ENCODE measurements around the gene SMIM28. TPM values are rescaled to one million over a fixed set of nuclear protein-coding genes. Genes with fewer than 3 reads are reported as not detected.
"Not testable (repeated sequence)": the region's sequence is repeated elsewhere in the genome, so short reads cannot be mapped to it uniquely, and the experiment has no call there.

SMIM28 gene
- total RNA-seq, 4 donors from 2014 or later, result not detected

DNA sequence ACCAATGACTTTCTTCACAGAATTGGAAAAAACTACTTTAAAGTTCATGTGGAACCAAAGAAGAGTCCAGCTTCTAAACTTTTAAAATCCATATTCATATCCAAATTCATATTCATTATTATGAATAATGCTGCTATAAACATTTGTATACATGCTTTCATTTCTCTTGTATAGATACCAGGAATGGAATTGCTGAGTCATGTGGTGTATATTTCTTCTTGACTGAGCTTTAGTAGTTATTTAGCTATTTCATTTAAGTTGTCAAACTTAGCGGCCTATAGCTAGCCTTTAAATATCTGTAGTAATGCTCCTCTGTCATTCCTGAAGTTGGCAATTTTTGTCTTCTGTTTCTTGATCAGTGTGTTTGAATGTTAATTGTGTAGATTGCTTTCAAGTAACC lies 19.8 kb upstream of the SMIM28 start:
- H3K4me3 ChIP-seq, result no peak overlapping the region
- no peaks in the 10 kb centered on the region for H3K36me3 ChIP-seq
- no peak for DNase-seq (ENCODE audit: low spot score in 2 of 2)
- WGBS, result 87% methylated on average over 1 of the region's 1 CpG
- no peak for TF ChIP-seq POLR2AphosphoS5 (IDR thresholded peaks at IDR 0.05)
- TF ChIP-seq, protein P1, sequence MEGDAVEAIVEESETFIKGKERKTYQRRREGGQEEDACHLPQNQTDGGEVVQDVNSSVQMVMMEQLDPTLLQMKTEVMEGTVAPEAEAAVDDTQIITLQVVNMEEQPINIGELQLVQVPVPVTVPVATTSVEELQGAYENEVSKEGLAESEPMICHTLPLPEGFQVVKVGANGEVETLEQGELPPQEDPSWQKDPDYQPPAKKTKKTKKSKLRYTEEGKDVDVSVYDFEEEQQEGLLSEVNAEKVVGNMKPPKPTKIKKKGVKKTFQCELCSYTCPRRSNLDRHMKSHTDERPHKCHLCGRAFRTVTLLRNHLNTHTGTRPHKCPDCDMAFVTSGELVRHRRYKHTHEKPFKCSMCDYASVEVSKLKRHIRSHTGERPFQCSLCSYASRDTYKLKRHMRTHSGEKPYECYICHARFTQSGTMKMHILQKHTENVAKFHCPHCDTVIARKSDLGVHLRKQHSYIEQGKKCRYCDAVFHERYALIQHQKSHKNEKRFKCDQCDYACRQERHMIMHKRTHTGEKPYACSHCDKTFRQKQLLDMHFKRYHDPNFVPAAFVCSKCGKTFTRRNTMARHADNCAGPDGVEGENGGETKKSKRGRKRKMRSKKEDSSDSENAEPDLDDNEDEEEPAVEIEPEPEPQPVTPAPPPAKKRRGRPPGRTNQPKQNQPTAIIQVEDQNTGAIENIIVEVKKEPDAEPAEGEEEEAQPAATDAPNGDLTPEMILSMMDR (IDR thresholded peaks at IDR 0.05), result no peak
- no peak for TF ChIP-seq POLR2A (IDR thresholded peaks at IDR 0.05)
- TF ChIP-seq EP300 (IDR thresholded peaks at IDR 0.05), result no peak
- H3K27me3 ChIP-seq, result peaks cover 4% of the 10 kb centered on the region
- H3K9me3 ChIP-seq, result no peaks in the 10 kb centered on the region
- H3K4me1 ChIP-seq, result no peaks in the 10 kb centered on the region
- H3K27ac ChIP-seq, result no peak overlapping the region

- not testable (repeated sequence) for H3K4me3 ChIP-seq; H3K27ac ChIP-seq; H3K9me3 ChIP-seq; H3K4me1 ChIP-seq; H3K36me3 ChIP-seq; H3K27me3 ChIP-seq; DNase-seq (ENCODE audit: low spot score in 2 of 2)
- WGBS, result 96% methylated on average over 8 of the region's 8 CpGs
Measured at GRCh38 chr6:138368684-138369083, 9.0 kb upstream of the SMIM28 start.

DNA sequence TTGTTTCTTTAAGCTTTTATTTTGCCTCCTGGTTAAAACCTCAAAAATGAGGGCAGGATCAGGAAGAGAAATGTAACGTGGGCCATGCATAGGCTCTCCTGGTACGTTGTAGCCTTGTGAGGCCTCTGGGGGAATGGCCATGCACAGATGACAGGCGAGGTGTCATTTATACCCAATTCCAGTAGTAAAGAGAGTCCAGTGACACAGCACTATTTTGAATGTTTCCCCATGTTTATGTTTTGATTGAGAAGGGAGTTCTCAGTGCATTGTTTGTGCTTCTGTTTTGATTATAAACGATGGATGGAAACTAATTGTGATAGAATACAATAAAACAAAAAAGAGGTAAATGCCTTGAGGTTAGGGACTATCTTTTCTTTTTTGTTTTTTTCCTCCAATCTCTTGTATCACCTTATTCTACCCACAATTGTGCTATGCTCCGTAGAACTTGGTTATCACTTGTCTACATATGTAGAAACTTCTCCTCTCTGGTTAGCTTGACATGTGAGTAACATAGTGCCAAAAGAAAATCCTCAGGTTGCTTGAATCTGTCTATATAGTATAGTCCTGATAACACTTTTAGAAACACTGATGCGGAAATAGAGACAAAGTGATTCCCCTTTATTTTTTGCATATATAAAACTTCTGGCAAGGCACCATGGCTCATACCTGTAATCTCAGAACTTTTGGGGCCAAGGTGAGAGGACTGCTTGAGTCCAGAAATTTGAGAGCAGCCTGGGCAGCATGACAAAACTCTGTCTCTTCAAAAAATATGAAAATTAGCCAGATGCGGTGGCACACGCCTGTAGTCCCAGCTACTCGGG lies 6.9 kb upstream of the SMIM28 start:
- Histone ChIP-seq H3K9me3 (no peaks in the 10 kb centered on the region), H3K27me3 (no peaks in the 10 kb centered on the region), H3K27ac (no peak overlapping the region), H3K4me1 (no peaks in the 10 kb centered on the region), H3K4me3 (no peak overlapping the region), H3K36me3 (no peaks in the 10 kb centered on the region)
- DNase-seq (ENCODE audit: low spot score in 2 of 2), result no peak
- 79% methylated on average over 9 of the region's 9 CpGs for WGBS
- TF ChIP-seq POLR2A (IDR thresholded peaks at IDR 0.05) (no peak), POLR2AphosphoS5 (IDR thresholded peaks at IDR 0.05) (no peak), EP300 (IDR thresholded peaks at IDR 0.05) (no peak)
- TF ChIP-seq, protein P1 (IDR thresholded peaks at IDR 0.05), result no peak

DNA sequence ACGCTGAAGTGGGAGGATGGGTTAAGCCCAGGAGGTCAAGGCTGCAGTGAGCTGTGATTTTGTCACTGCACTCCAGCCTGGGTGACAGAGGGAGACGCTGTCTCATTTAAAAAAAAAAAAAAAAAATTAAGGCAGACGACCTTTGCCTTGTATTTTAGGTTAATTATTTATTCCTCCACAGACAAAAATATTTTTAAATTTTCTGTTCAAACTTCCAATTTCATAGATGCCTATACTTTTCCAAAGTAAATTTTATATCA lies 6.3 kb upstream of the SMIM28 start:
- 79% methylated on average over 3 of the region's 3 CpGs for WGBS
- DNase-seq (ENCODE audit: low spot score in 2 of 2), result no peak
- Histone ChIP-seq H3K4me1 (no peaks in the 10 kb centered on the region), H3K27me3 (no peaks in the 10 kb centered on the region), H3K4me3 (no peak overlapping the region), H3K27ac (no peak overlapping the region), H3K36me3 (no peaks in the 10 kb centered on the region), H3K9me3 (no peaks in the 10 kb centered on the region)
- TF ChIP-seq POLR2AphosphoS5 (IDR thresholded peaks at IDR 0.05) (no peak), POLR2A (IDR thresholded peaks at IDR 0.05) (no peak), EP300 (IDR thresholded peaks at IDR 0.05) (no peak)
- TF ChIP-seq, protein P1 (IDR thresholded peaks at IDR 0.05), result no peak

- Histone ChIP-seq H3K4me1 (no peaks in the 10 kb centered on the region), H3K4me3 (no peak overlapping the region), H3K27me3 (no peaks in the 10 kb centered on the region), H3K27ac (no peak overlapping the region), H3K36me3 (no peaks in the 10 kb centered on the region), H3K9me3 (no peaks in the 10 kb centered on the region)
- no peak for DNase-seq (ENCODE audit: low spot score in 2 of 2)
- TF ChIP-seq EP300 (IDR thresholded peaks at IDR 0.05) (no peak), POLR2A (IDR thresholded peaks at IDR 0.05) (no peak), POLR2AphosphoS5 (IDR thresholded peaks at IDR 0.05) (no peak)
- TF ChIP-seq, protein P1 (IDR thresholded peaks at IDR 0.05), result no peak
- WGBS, result 61% methylated on average over 3 of the region's 3 CpGs
Measured at GRCh38 chr6:138371720-138372119, 6.0 kb upstream of the SMIM28 start.
